NT2/D1 (cell line): ENCODE data around the gene BPI.

ENCODE experiments used
- DNase-seq: peaks from one replicate; pipeline ENCODE4 v3.0.0-alpha.2; 2011; ENCODE audit warnings: low read depth, low spot score
- H3K27me3 ChIP-seq: 2 replicates; pipeline ENCODE4 v1.6.0; 2011; ENCODE audit warnings: mild to moderate bottlenecking; ENCODE audit not compliant: insufficient read length, insufficient read depth
- H3K36me3 ChIP-seq: 2 replicates; pipeline ENCODE4 v1.6.1; 2011; ENCODE audit warnings: mild to moderate bottlenecking, low read length, mixed read lengths; ENCODE audit not compliant: insufficient read depth, insufficient read length
- H3K4me1 ChIP-seq: 2 replicates; pipeline ENCODE4 v1.5.1; 2011; ENCODE audit not compliant: insufficient read depth, insufficient read length
- H3K4me3 ChIP-seq: 2 replicates; pipeline ENCODE4 v1.5.1; 2011; ENCODE audit warnings: low read depth; ENCODE audit not compliant: insufficient read length
- H3K9ac ChIP-seq: 2 replicates; pipeline ENCODE4 v1.6.0; 2011; ENCODE audit warnings: low read depth; ENCODE audit not compliant: insufficient read length
- H3K9me3 ChIP-seq: 2 replicates; pipeline ENCODE4 v1.5.1; 2011; ENCODE audit warnings: mild to moderate bottlenecking, low read length; ENCODE audit not compliant: insufficient read depth
- SUZ12 ChIP-seq: IDR thresholded peaks from 2 replicates; pipeline ENCODE4 v1.6.1; 2011; ENCODE audit not compliant: insufficient read length, insufficient read depth; ENCODE audit errors: extremely low read depth
- YY1 ChIP-seq: IDR thresholded peaks from 2 replicates; pipeline ENCODE4 v1.6.1; 2011; ENCODE audit not compliant: insufficient read length, insufficient read depth
- ZNF274 ChIP-seq: IDR thresholded peaks from 2 replicates; pipeline ENCODE4 v1.6.1; 2011; ENCODE audit warnings: mild to moderate bottlenecking, low read depth, low read length

Gene BPI

DNA sequence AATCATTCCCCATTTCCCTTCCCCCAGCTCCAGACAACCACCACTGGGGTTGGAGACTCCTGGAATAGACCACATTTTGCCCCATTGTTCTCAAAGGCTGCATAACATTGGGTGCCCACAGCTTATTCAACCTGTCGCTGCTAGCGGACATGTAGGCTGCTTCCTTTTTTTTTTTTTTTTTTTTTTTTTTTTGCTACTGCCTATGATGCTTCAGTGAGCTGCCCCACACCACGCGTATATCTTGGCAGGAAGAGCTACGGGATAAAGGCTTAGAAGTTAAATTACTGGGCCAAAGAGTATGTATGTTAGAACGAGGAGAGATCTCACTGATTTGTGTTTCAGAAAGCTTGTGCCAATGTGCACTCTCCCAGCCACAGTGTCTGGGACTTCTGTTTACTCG lies 49.4 kb downstream of the BPI start:
- H3K4me1 ChIP-seq: peaks cover 11% of the 10 kb centered on the region
- peak; percentile 77 for DNase-seq
- no peaks in the 10 kb centered on the region for H3K27me3 ChIP-seq

DNA sequence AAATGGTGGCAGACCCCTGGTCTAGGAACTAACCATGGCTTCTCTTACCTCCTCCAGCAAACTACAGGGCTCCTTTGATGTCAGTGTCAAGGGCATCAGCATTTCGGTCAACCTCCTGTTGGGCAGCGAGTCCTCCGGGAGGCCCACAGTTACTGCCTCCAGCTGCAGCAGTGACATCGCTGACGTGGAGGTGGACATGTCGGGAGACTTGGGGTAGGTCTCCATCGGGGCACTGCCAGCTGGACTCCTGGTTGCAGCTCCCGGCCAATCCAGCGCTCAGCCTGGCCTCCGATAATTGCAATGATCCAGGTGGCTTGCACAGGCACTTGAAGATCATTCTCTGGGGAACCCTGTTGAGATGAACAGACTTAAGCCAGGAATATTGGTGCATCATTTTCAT lies 50.3 kb downstream of the BPI start:
- Histone ChIP-seq H3K4me3 (no peak overlapping the region), H3K36me3 (no peaks in the 10 kb centered on the region), H3K4me1 (peaks cover 13% of the 10 kb centered on the region), H3K9me3 (no peaks in the 10 kb centered on the region), H3K27me3 (no peaks in the 10 kb centered on the region), H3K9ac (no peak overlapping the region)
- TF ChIP-seq ZNF274 (no peak), YY1 (no peak), SUZ12 (no peak)
- DNase-seq: no peak

More for the DNA sequence above, 49.4 kb downstream of the BPI start:
- Histone ChIP-seq H3K4me3 (no peak overlapping the region), H3K36me3 (no peaks in the 10 kb centered on the region), H3K9ac (no peak overlapping the region), H3K9me3 (no peaks in the 10 kb centered on the region)
- TF ChIP-seq ZNF274 (no peak), SUZ12 (no peak), YY1 (no peak)

DNA sequence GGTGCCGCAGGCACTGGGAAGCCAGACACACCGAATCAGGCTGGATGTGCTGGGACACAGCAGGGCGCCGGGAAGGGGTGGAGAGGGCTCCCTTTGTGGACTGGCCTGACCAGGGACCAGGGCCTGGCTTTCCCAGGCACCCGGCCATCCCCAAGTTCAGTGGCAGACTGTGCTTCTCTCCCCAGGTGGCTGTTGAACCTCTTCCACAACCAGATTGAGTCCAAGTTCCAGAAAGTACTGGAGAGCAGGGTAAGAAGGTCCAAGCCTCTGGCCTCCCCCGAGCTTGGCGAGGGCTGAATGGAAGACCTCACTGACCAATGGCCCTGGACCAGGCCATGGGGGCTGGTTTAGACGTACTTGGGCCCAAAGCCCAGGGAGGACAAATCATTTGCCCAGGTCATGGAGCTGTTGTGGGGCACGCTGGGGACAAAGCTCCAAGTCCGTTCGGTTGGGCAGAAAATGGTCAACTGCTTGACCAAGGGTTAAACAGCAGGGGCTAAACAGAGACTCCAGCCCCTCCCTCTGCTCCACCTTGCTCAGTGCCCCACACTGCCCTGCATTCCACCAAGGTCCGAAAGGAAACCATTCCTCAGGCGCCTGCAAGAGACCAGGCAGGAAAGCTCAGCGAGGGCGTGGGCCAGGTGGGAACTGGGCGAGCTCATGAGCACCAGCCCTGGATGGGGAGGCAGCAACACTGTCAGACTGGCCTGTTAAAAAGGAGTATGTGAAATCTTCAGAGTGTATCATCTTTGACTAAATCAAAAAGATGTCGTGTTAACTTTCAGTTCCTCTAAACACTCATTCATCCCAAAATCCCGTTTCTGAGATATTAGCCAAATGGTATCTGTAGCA lies 51.4 kb downstream of the BPI start:
- no peak for TF ChIP-seq YY1
- TF ChIP-seq SUZ12: no peak
- no peak for TF ChIP-seq ZNF274
- peaks cover 11% of the 10 kb centered on the region for H3K4me1 ChIP-seq
- no peak overlapping the region for H3K9ac ChIP-seq
- no peak for DNase-seq
- no peaks in the 10 kb centered on the region for H3K27me3 ChIP-seq
- H3K36me3 ChIP-seq: no peaks in the 10 kb centered on the region
- no peaks in the 10 kb centered on the region for H3K9me3 ChIP-seq
- no peak overlapping the region for H3K4me3 ChIP-seq

DNA sequence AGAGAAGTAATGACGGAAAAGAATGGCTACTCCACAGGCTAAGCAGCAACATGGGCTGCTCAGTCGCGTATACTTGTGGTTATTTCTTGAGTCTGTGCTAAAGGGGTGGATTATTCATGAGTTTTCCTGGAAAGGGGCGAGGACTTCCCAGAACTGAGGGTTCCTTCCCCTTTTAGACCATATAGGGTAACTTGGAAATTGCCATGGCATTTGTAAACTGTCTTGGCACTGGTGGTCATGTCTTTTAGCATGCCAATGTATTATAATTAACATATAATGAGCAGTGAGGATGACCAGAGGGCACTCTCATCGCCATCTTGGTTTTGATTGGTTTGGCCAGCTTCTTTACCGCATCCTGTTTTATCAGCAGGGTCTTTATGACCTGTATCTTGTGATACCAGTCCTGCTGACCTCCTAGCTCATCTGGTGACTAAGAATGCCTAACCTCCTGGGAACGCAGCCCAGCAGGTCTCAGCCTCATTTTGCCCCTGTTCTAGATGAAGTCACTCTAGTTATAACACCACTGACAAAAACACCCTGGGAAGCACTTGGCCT lies 53.8 kb downstream of the BPI start:
- DNase-seq: no peak
- TF ChIP-seq YY1 (no peak), SUZ12 (no peak), ZNF274 (no peak)
- Histone ChIP-seq H3K4me1 (peaks cover 11% of the 10 kb centered on the region), H3K27me3 (no peaks in the 10 kb centered on the region), H3K4me3 (no peak overlapping the region), H3K36me3 (no peaks in the 10 kb centered on the region), H3K9ac (no peak overlapping the region), H3K9me3 (no peaks in the 10 kb centered on the region)

DNA sequence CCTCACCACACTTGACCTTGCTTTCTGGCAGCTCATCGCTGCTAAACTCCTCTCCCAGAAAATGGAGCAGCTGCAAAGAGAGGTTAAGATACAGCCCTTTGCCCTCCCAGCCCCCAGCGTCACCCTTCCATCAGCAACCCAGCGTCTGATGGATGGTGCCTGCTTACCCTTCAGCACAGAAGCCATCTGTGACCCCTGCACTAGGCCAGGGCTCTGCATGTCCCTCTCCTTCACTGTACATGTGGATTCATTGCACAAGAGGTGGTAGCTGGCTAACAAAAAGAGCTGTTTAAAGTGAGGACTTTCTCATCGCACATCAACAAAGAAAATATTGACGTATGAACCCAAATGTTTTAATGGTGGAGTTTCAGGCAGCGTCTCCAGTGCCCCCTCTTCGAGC lies 54.6 kb downstream of the BPI start:
- Histone ChIP-seq H3K4me1 (peaks cover 11% of the 10 kb centered on the region), H3K9ac (no peak overlapping the region), H3K9me3 (no peaks in the 10 kb centered on the region), H3K4me3 (no peak overlapping the region), H3K36me3 (no peaks in the 10 kb centered on the region), H3K27me3 (no peaks in the 10 kb centered on the region)
- DNase-seq: no peak
- no peak for TF ChIP-seq YY1
- TF ChIP-seq SUZ12: no peak
- no peak for TF ChIP-seq ZNF274

DNA sequence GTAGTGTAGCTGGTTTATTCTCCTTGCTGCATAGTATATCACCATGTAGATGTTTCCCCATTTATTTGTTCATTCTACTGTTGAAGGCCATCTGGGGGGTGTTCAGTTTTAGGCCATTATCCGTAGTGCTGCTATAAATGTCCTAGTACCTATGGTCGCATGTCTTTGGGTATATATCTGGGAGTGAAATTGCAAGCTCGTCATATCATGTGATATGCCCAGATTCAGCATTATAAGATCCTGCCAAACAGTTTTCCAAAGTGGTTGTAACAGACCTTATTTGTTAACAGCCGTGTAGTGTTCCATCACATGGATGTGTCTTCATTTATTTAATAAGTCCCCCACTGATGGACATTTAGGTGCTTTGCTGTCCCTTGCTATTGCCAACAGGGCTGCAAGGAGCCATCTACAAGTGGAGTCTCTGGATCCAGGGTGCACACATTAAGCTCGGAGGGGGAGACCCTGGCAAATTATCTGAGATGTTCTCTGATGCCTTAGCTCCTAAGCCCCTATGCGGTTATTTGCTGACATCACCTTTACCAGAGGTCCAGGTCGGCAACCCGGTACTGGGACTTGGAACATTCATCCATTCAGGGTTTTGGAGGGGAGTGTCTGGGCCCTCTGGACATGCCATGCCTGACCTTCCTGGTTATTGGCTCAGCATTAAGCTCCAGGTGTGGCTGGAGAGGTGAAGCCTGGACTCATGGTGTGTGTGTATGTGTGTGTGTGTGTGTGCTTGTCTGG lies 59.2 kb downstream of the BPI start:
- H3K4me1 ChIP-seq: peaks cover 2% of the 10 kb centered on the region
- TF ChIP-seq ZNF274 (no peak), SUZ12 (no peak), YY1 (no peak)
- H3K36me3 ChIP-seq: no peaks in the 10 kb centered on the region
- H3K9ac ChIP-seq: no peak overlapping the region
- H3K9me3 ChIP-seq: no peaks in the 10 kb centered on the region
- no peak overlapping the region for H3K4me3 ChIP-seq
- H3K27me3 ChIP-seq: no peaks in the 10 kb centered on the region
- no peak for DNase-seq

DNA sequence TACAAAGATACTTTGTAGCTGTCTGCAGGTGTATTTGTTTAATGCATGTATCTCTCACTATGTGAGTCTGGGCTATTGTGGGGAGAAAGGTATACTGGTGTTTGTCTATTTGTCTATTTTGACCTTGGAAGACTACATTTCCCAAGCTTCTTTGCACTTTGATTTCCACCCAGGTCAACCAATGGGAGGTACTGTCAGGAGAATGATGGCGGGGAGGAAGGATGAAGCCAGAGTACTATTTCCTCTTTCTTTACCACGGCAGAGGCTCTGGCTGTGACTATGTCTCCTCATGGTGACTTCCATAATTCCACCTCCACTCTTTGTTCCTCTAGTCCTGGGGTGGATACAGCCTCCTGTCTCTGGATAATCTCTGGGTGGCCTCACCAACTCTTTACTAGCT lies 65.4 kb downstream of the BPI start:
- H3K9me3 ChIP-seq: no peaks in the 10 kb centered on the region
- no peak for DNase-seq
- TF ChIP-seq SUZ12 (no peak), YY1 (no peak), ZNF274 (no peak)
- H3K27me3 ChIP-seq: no peaks in the 10 kb centered on the region
- no peak overlapping the region for H3K9ac ChIP-seq
- no peaks in the 10 kb centered on the region for H3K36me3 ChIP-seq
- no peak overlapping the region for H3K4me3 ChIP-seq
- H3K4me1 ChIP-seq: peaks cover 2% of the 10 kb centered on the region
